Vagina (tissue), 2 donors: ENCODE measurements around the gene BTAF1. TPM values are rescaled to one million over a fixed set of nuclear protein-coding genes. Genes with fewer than 3 reads are reported as not detected.

ENCODE experiments used
- DNase-seq, 2 donors: peaks; one replicate each; pipeline ENCODE4 v3.0.0-alpha.2; 2017; ENCODE audit errors: extremely low spot score in 2 of 2
- H3K27ac ChIP-seq: fragments of 200-600 bp; sonication (generic); one replicate; pipeline ENCODE4 v1.5.1; 2019
- H3K27me3 ChIP-seq: fragments of 200-600 bp; sonication (generic); one replicate; pipeline ENCODE4 v1.5.1; 2019
- H3K36me3 ChIP-seq, 2 donors: fragments of 200-600 bp; sonication (generic); one replicate each; pipeline ENCODE4 v1.5.1; 2017 to 2019
- H3K4me1 ChIP-seq: fragments of 200-600 bp; sonication (generic); one replicate; pipeline ENCODE4 v1.5.1; 2019
- H3K4me3 ChIP-seq, 2 donors: fragments of 200-600 bp; sonication (generic); 1 replicate in 1 of 2; 2 replicates in 1 of 2; pipeline ENCODE4 v1.5.1; 2016 to 2019
- H3K9me3 ChIP-seq: fragments of 200-600 bp; sonication (generic); one replicate; pipeline ENCODE4 v1.5.1; 2019
- CTCF ChIP-seq, 3 experiments: fragments of 450-650 bp in 2 of 3; fragments of 200-600 bp in 1 of 3; sonication (generic) in 1 of 3; IDR thresholded peaks; one replicate each; pipeline ENCODE4 v1.5.1; 2017 to 2019; ENCODE audit warnings: antibody characterized with exemption in 3 of 3, mild to moderate bottlenecking in 2 of 3, moderate library complexity in 2 of 3
- POLR2A ChIP-seq, 2 donors: fragments of 450-650 bp; IDR thresholded peaks; one replicate each; pipeline ENCODE4 v1.6.1; 2017; ENCODE audit warnings: antibody characterized with exemption in 2 of 2, mild to moderate bottlenecking in 2 of 2, moderate library complexity in 2 of 2
- POLR2AphosphoS5 ChIP-seq, 2 donors: sonication (generic); formaldehyde crosslinking; IDR thresholded peaks; one replicate each; pipeline ENCODE4 v1.9.0; 2017; ENCODE audit warnings: antibody characterized with exemption in 2 of 2, mild to moderate bottlenecking in 2 of 2, low read depth in 1 of 2; ENCODE audit not compliant: insufficient read depth in 1 of 2
- intact Hi-C: fragments of 100-400 bp; cut with DNase I; formaldehyde crosslinking; loops from one replicate; pipeline ENCODE4 v1.15.1; 2023
- total RNA-seq: library from RNA; depleted of rRNA; stranded (reverse); fragments of >200 nt; gene quantifications from one replicate; pipeline ENCODE4 v1.2.3, GENCODE V29; 2016

BTAF1 gene
- total RNA-seq, 1 donor from 2014 or later = 41.0 TPM

DNA sequence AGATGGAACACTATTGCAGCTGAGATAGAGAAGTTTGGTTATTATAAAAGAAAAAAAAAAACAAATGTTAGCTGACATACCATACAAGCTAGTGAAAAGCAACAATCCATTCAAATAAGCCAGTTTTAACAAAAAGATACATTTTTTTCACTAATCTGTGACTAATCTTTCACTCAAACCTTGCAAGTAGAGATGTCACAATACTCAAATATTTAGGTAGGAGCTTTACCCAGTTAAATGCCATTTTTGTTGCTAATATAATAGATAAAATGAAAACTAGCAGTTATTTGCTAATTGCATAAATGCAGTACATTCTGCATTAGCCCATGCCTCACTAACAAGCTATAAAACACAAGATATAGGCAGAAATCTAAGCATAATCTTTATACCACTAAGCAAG lies 123.6 kb downstream of the BTAF1 start:
- TF ChIP-seq POLR2AphosphoS5 (IDR thresholded peaks at IDR 0.05; ENCODE audit: insufficient read depth in 1 of 2, low read depth in 1 of 2) = no peak
- TF ChIP-seq POLR2A (IDR thresholded peaks at IDR 0.05) = no peak
- no peak for TF ChIP-seq CTCF (IDR thresholded peaks at IDR 0.05)
- H3K27me3 ChIP-seq = no peaks in the 10 kb centered on the region
- H3K4me3 ChIP-seq = no peak overlapping the region
- H3K9me3 ChIP-seq = no peaks in the 10 kb centered on the region
- intact Hi-C loops = no loop called here
- no peak overlapping the region for H3K27ac ChIP-seq
- H3K36me3 ChIP-seq = peaks cover 0 to 6% of the 10 kb centered on the region in 2 donors
- no peaks in the 10 kb centered on the region for H3K4me1 ChIP-seq
- no peak for DNase-seq

- no peaks in the 10 kb centered on the region for H3K27me3 ChIP-seq
- H3K27ac ChIP-seq = no peak overlapping the region
- H3K9me3 ChIP-seq = no peaks in the 10 kb centered on the region
- H3K36me3 ChIP-seq = peaks cover 0 to 12% of the 10 kb centered on the region in 2 donors
- TF ChIP-seq CTCF (IDR thresholded peaks at IDR 0.05) (no peak), POLR2AphosphoS5 (IDR thresholded peaks at IDR 0.05; ENCODE audit: insufficient read depth in 1 of 2, low read depth in 1 of 2) (no peak), POLR2A (IDR thresholded peaks at IDR 0.05) (no peak)
- H3K4me1 ChIP-seq = no peaks in the 10 kb centered on the region
- intact Hi-C loops = no loop called here
- no peak for DNase-seq
- no peak overlapping the region for H3K4me3 ChIP-seq
These were observed 128.5 kb downstream of the BTAF1 start for GRCh38 chr10:92052088-92052487.

- intact Hi-C loops = no loop called here
- Histone ChIP-seq H3K36me3 (peaks cover 0 to 12% of the 10 kb centered on the region in 2 donors), H3K27ac (no peak overlapping the region)
These were observed 129.2 kb downstream of the BTAF1 start for GRCh38 chr10:92052741-92053140.

GRCh38 chr10:92054807-92055206 lies 131.2 kb downstream of the BTAF1 start:
- no peak for TF ChIP-seq POLR2AphosphoS5 (IDR thresholded peaks at IDR 0.05; ENCODE audit: insufficient read depth in 1 of 2, low read depth in 1 of 2)
- TF ChIP-seq CTCF (IDR thresholded peaks at IDR 0.05) = no peak
- TF ChIP-seq POLR2A (IDR thresholded peaks at IDR 0.05) = no peak
- H3K36me3 ChIP-seq = peaks cover 0 to 12% of the 10 kb centered on the region in 2 donors
- no peak for DNase-seq

More at GRCh38 chr10:92052741-92053140, 129.2 kb downstream of the BTAF1 start:
- Histone ChIP-seq H3K4me1 (no peaks in the 10 kb centered on the region), H3K4me3 (no peak overlapping the region), H3K9me3 (no peaks in the 10 kb centered on the region), H3K27me3 (no peaks in the 10 kb centered on the region)
- no peak for DNase-seq
- no peak for TF ChIP-seq POLR2AphosphoS5 (IDR thresholded peaks at IDR 0.05; ENCODE audit: insufficient read depth in 1 of 2, low read depth in 1 of 2)
- no peak for TF ChIP-seq CTCF (IDR thresholded peaks at IDR 0.05)
- no peak for TF ChIP-seq POLR2A (IDR thresholded peaks at IDR 0.05)

GRCh38 chr10:92062273-92062672 lies 138.7 kb downstream of the BTAF1 start:
- intact Hi-C loops = no loop called here
- no peak for DNase-seq
- Histone ChIP-seq H3K4me3 (no peak overlapping the region), H3K27me3 (no peaks in the 10 kb centered on the region), H3K4me1 (no peaks in the 10 kb centered on the region), H3K36me3 (no peaks in the 10 kb centered on the region), H3K9me3 (no peaks in the 10 kb centered on the region), H3K27ac (no peak overlapping the region)
- TF ChIP-seq CTCF (IDR thresholded peaks at IDR 0.05) (no peak), POLR2AphosphoS5 (IDR thresholded peaks at IDR 0.05; ENCODE audit: insufficient read depth in 1 of 2, low read depth in 1 of 2) (no peak), POLR2A (IDR thresholded peaks at IDR 0.05) (no peak)

More at GRCh38 chr10:92054807-92055206, 131.2 kb downstream of the BTAF1 start:
- no peaks in the 10 kb centered on the region for H3K27me3 ChIP-seq
- no peaks in the 10 kb centered on the region for H3K4me1 ChIP-seq
- intact Hi-C loops = no loop called here
- H3K9me3 ChIP-seq = no peaks in the 10 kb centered on the region
- no peak overlapping the region for H3K4me3 ChIP-seq
- H3K27ac ChIP-seq = no peak overlapping the region
